Gastrocnemius medialis (tissue), 4 donors: ENCODE measurements around the gene GFOD1.

Experiments used
- POLR2A ChIP-seq, 2 donors: fragments of 450-650 bp; IDR thresholded peaks; one replicate each; pipeline ENCODE4 v1.6.1; 2017; ENCODE audit warnings: antibody characterized with exemption in 2 of 2, mild to moderate bottlenecking in 2 of 2, moderate library complexity in 2 of 2
- TF ChIP-seq, protein P1 (sequence below), 5 experiments: fragments of 450-650 bp in 3 of 5; fragments of 200-600 bp in 2 of 5; sonication (generic) in 2 of 5; IDR thresholded peaks in 4 of 5; conservative IDR thresholded peaks in 1 of 5; 1 replicate in 4 of 5; 2 replicates in 1 of 5; pipeline ENCODE4 v1.5.1; 2016 to 2019; ENCODE audit warnings: antibody characterized with exemption in 5 of 5, mild to moderate bottlenecking in 3 of 5, moderate library complexity in 3 of 5

DNA sequence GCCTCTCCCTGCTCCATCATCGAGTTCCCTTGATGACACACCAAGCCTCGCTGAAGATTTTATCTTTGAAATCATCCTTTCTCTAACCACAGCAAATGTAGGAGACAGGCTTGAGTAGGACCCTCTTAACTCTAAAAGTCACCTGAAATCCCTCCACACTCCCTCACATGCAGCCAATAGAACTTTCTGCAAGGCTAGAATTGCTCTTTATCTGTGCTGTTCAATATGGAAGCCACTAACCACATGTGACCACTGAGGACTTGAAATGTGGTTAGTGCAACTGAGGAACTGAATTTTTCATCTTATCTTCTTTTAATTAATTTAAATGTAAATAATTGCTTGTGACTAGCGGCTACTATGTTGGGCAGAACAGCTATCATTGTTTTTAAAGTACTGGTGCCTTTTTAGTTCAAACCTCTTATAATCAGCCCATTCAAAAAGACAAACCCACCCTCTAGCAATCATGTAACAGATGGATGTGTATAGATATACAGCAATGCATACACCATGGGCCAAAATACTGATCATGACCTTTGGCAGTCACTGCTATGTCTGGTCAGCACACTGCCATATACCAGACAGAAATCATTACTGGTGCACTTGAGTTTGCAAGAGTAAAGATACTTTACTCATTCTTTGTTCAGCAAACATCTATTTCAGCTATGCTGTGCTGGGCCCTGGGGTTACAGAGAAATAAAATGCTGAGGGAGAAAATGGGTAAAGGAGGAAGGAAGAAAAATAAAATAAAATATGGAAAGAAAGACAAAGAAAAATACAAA lies 50.0 kb downstream of the GFOD1 start:
- TF ChIP-seq POLR2A (IDR thresholded peaks at IDR 0.05): no peak
- TF ChIP-seq, protein P1, sequence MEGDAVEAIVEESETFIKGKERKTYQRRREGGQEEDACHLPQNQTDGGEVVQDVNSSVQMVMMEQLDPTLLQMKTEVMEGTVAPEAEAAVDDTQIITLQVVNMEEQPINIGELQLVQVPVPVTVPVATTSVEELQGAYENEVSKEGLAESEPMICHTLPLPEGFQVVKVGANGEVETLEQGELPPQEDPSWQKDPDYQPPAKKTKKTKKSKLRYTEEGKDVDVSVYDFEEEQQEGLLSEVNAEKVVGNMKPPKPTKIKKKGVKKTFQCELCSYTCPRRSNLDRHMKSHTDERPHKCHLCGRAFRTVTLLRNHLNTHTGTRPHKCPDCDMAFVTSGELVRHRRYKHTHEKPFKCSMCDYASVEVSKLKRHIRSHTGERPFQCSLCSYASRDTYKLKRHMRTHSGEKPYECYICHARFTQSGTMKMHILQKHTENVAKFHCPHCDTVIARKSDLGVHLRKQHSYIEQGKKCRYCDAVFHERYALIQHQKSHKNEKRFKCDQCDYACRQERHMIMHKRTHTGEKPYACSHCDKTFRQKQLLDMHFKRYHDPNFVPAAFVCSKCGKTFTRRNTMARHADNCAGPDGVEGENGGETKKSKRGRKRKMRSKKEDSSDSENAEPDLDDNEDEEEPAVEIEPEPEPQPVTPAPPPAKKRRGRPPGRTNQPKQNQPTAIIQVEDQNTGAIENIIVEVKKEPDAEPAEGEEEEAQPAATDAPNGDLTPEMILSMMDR (IDR thresholded peaks at IDR 0.05 in 4 of 5, conservative IDR thresholded peaks at IDR 0.05 in 1 of 5): no peak
